Stimulated activated CD4-positive, alpha-beta T cell treated with anti-CD3 and anti-CD28 coated beads, Interleukin-2, amount 100 ng/mL, for 24 hours (primary cell): ENCODE results near the gene SPDYE2B.
"Not testable (repeated sequence)": the region's sequence is repeated elsewhere in the genome, so short reads cannot be mapped to it uniquely, and the experiment has no call there.

Experiments
- DNase-seq, 2 donors: peaks; one replicate each; pipeline ENCODE4 v3.0.0-alpha.2; 2020

The SPDYE2B gene

DNA sequence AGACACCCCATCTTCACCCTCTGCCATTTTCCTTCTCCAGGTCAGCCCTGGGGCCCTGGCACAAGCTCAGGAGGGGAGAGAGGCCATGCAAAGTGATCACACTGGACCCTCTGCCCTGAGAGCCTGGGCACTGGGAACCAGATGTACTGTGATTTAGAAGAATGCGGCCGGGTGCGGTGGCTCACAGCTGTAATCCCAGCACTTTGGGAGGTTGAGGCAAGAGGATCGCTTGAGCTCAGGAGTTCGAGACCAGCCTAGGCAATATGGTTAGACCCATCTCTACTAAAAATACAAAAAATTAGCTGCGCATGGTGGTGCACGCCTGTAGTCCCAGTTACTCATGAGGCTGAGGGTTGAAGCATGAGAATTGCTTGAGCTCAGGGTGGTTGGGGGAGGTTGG is 2.3 kb upstream of the SPDYE2B start:
- not testable (repeated sequence) for DNase-seq

DNA sequence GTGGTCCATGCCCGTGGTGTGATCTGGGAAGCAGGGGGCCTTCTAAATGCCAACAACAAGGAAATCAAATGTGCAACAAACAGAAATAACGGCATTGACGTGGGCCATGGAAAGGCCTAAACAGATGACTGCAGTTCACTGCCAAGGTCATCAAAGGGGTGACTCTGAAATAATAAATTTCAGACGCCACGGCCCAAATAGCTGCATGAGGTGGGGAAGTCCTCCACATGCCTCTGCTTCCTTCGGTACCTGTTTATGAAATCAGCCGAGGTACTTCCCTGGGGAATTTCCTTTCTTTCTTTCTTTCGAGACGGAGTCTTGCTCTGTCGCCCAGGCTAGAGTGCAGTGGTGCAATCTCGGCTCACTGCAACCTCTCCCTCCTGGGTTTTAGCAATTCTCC is 14.6 kb downstream of the SPDYE2B start:
- not testable (repeated sequence) for DNase-seq

DNA sequence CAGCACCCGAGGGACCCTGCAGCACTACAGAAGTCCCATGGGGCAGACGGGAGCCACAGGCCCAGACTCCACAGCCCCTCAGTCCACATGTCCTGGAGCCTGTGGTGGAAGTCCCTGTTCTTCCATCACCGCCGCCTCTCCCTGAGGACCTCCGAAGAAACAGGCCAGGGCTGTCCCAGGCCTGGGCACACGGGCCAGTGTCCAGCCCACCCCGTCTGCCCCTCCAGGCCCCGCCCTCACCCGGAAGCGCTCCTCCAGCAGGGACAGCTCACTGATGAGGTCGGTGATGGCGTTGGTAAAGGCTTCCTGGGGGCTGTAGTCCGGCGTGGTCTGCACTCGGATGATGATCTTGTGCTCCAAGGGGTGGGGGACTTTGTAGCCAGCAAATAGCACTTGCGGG is 16.7 kb downstream of the SPDYE2B start:
- not testable (repeated sequence) for DNase-seq

DNA sequence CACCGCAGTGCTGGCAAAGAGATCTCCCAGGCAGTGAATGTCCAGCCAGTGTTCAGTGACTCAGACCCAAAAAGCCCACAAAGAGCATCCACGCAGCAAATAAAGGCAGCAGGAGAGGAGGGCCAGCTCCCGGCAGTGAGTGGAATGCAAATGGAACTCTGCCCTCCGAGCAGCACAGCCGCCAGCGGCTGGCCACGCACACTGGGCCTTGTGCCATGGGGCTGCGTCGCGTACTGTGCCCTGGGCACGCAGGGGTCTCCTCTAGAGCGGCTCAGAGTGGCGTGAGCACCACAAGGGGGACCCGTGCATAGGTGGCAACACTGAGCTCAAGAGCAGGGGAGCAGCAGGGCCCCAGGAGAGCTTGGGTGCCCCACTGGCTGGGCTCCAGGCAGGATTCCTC is 17.4 kb downstream of the SPDYE2B start:
- DNase-seq: not testable (repeated sequence)

DNA sequence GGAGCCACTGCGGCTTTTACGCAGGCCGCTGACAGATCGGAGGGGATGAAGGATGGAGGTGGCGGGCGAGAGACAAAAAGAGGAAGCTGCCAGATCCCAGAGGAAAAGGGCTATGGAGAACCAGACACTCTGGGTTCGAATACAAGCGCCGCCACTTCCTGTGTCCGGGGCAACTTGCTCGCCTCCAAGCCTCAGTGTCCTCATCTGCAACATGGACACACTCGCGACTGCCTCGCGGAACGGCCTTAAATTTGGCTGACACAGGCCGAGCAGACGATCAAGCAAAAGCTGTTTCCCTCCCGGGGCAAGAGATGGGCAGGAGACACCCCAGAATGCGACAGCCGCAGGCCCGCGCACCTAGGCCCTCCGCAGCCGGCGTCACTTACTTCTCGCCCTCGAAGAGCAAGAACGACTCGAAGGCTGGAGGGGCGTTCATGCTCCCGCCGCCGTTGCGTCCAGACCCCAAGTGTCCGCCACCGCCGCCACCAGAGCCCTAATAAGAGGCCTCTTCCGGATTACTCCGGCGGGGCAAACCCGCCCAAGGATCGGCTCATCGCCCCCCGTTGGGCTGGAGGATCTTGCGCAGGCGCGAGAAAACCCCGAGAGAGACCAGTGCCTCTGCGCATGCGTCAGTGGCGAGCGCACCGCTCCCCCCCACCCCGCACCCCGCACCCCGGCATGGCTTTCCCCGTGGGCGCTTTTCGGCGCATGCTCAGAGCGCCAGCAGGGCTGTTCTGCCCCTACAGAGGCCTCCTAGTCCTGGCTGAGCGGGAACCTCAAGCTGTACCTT is 21.2 kb downstream of the SPDYE2B start, which contains the start of gene POLR2J2:
Gene POLR2J2 (minus strand): TSS at position 498 of the 790 bp plus-strand sequence. CDS start 62 bp downstream, at position 436.
- DNase-seq: not testable (repeated sequence)

DNA sequence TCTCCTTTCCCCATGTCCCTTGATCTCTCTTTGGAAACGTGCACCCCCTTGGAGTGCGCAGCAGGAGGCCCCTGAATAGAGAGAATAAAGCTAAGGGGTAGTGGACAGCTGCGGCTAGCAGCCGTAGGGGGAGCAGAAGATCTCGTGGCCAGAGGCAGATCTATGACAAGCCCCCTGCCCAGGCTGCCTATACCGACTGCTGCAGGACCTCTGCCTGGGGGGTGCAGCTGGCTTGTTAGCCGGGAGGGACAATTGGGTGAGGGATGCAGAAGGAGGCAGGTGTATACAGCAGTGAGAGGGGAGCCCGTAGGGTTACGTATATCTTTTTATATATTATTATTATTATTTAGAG is 21.8 kb downstream of the SPDYE2B start:
- not testable (repeated sequence) for DNase-seq

DNA sequence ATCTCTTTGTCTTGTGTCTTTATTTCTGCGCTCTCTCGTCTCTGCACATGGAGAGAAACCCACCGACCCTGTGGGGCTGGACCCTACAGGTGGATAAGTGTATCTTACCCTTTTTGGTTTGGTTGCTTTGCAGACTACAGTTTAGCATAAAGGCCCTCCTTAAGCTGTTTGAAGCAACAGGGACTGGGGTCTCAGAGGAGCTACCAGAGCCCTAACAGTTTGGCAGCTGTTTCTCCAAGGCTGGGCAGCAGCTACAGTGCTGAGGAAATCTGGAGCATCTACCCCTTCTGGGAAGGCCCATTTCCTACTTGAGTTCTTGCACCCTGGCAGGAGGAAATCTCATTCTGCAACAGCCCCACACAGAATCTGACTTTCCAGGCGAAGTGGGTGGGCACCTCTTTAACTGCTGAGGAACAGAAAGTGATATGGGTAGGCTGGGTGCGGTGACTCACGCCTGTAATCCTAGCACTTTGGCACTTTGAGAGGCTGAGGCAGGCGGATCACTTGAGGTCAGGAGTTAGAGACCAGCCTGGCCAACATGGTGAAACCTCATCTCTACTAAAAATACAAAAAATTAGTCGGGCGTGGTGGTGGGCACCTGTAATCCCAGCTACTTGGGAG is 23.4 kb downstream of the SPDYE2B start:
- DNase-seq: not testable (repeated sequence)

DNA sequence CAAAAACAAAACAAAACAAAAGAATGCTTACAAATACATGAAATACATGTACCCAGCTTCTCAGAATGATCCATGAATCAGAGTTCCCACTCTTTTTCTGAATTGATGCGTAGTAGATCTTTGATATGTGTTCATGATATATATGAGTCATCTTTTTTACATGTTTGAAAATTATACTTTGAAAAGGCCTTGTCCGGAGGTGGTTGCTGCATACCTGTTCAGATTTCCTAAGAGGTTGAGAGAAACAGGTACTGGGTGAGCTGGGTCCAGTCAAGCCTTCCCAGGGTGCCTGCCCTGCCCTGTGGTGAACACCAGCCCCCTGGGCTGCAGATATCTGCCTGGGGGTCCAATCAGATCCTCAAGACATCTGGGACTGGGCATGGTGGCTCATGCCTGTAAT is 25.4 kb downstream of the SPDYE2B start:
- not testable (repeated sequence) for DNase-seq

DNA sequence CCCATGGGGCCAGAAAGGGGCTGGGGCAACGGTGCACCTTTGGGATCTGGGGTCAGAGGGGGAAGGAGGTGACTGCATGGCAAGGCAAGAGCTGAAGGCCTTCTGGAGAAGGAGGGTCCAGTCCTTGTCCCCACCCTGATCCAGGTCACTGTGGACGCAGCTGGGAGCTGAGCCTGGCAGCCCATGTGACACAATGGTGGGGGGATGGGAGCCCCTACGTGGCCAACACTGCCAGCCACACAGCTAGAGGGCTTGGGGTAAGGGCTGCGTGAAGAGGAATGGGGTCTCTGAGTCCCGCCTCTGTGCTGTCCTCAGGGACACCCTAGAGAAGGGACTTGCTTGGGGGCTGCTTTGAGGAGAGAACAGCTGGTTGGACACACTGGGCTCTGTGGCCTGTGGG is 30.7 kb downstream of the SPDYE2B start:
- DNase-seq: not testable (repeated sequence)

DNA sequence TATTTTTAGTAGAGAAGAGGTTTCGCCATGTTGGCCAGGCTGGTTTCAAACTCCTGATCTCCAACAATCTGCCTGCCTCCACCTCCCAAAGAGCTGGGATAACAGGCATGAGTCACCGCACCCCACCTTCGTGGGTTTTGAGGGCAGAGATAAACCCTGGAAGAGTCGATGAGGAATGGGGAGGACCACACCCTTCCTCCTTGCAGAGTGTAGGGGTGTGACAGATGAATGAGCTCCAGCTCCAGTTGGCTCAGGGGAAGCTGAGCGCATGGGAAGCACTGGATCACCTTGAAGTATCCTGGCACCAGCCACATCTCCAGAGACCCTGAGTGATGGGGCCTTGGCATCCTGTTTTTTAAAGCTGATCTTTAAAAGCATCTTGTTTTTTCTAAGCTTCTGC is 32.4 kb downstream of the SPDYE2B start:
- not testable (repeated sequence) for DNase-seq

DNA sequence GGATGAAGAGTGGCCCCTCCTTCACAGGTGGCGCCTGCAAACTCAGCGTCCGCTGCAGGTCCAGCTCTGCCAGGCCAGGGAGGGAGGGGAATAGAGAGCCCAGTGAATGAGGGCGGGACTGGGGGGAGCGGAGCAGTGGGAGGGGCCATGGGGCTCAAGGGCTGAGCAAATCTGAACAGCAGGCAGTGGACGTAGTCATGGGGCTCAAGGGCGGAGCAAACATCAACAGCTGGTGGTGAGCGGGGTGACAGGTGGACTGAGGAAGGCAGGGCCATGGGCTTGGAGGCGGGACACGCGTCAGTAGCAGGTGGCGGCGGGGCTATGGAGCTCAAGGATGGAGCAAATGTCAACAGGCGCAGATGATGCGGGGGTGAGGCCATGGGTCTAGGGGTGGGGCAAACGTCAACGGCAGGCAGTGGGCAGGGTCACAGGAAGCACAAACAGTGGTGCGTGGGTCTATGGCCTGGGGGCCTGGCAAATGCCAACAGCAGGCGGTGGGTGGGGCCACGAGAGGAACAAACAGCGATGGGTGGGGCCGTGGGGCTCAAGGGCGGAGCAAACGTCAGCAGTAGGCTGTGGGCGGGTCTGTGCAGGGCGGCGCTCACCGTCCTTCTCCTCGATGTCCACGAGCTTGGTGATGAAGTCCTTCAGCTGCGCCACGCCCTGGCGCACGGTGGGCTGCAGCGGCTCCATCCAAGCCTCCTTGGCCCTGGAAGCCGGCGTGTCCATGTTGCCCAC is 38.3 kb downstream of the SPDYE2B start:
- not testable (repeated sequence) for DNase-seq

DNA sequence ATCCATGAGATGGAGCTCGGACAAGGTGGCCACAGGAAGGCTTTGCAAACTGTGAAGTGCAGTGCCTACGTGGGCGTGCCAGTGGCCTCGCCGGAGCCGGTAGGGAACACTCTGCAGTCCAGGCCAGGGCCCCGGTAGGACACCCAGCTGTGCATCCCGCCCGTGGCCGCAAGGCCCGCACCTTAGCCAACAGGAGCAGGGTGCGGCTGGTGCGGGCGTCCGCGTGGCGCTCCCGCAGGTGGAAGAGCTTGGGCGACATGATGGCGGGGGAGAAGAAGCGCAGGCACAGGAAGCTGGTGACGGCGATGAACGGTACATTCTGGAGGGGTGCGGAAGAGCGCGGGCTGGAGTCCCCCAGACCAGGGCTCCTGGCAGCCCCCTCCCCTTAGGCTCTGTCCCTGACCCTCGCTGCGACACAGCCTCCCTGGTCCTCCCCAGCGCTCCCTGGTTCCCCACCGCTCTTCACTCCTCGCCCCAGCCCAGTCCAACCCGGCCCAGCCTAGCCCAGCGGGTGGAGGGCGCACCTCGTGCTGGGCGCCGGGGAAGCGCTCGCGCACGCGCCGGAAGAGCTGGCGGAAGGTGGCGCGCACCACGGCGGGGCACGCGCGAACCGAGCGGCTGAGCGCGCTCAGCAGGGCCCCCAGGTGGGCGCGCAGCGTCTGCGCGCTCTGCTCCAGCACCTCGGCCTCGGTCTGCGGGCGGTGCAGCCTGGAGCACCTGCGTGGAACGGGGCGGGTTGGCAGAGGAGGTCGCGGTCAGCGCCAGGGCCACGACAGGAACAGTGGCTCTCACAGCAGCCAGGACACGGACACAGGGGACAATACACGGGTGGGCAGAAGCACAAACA is 39.5 kb downstream of the SPDYE2B start:
- DNase-seq: peak in 1 of 2 donors; percentile 25

DNA sequence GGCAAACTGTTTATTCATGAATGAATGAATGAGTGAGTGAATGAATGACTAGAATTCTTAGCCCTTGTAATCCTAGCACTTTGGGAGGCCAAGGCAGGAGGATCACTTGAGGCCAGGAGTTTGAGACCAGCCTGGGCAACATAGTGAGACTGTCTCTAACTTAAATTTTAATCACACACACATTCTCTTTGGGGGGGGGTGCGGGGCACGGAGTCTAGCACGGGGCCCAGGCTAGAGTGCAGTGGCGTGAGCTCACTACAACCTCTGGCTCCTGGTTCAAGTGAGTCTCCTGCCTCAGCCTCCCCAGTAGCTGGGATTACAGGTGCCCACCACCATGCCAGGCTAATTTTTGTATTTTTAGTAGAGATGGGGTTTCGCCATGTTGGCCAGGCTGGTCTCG is 40.5 kb downstream of the SPDYE2B start:
- DNase-seq: not testable (repeated sequence)

DNA sequence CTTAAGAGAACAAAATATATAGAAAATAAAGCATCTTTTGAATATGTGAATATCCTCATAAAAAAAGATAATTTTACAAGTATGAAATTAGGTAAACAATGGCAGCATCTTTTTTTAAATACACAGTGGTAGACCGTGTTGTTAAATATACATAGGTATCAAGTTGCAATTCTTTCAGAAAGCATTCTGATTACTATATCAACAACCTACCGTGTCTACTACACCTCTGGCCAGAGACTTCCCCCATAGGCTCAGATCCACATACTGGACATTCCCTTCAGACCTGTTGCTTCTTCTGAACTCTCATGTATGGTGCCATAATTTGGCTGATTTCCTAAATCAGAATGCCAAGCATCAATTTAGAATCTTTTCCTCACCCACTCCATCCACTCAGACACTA is 43.9 kb downstream of the SPDYE2B start:
- DNase-seq: not testable (repeated sequence)

DNA sequence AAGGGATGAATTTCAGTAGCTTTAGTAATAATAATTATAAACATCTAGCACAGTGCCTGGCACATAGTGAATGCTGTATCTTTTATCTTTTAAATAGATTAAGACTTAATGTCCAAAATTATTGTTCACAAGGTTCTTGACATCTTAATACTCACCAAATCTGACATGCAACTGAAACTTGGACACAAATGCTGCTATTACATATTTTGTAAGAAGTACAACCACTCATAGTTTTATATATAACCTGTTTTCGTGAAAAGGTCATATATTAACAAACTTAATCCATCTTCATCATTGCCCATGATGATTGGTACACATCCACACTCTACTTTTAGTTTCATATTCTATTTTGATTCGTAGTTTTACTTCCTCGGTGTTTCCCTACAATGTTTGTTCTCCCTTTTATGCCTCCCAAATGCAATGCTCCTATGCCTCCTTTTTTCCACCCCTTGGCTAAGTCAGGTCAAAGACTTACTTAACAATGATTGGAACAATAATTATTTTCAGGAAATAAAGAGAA is 45.0 kb downstream of the SPDYE2B start:
- not testable (repeated sequence) for DNase-seq

DNA sequence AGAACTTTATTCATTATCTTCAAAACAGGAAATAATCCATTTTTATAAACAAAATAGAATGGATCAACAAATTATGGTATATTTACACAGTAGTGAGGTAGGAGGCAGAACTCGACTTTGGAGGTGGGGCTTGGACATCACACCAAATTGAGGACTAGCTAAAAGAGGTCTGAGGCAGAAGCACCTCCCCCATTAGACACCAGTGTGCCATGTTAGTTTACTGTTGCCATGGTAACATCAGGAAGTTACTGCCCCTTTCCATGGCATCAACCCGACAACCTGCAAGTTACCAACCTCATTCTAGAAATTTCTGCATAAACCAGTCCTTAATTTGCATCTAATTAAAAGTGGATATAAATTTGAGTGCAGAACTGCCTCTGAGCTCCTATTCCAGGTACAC is 45.9 kb downstream of the SPDYE2B start:
- DNase-seq: not testable (repeated sequence)

DNA sequence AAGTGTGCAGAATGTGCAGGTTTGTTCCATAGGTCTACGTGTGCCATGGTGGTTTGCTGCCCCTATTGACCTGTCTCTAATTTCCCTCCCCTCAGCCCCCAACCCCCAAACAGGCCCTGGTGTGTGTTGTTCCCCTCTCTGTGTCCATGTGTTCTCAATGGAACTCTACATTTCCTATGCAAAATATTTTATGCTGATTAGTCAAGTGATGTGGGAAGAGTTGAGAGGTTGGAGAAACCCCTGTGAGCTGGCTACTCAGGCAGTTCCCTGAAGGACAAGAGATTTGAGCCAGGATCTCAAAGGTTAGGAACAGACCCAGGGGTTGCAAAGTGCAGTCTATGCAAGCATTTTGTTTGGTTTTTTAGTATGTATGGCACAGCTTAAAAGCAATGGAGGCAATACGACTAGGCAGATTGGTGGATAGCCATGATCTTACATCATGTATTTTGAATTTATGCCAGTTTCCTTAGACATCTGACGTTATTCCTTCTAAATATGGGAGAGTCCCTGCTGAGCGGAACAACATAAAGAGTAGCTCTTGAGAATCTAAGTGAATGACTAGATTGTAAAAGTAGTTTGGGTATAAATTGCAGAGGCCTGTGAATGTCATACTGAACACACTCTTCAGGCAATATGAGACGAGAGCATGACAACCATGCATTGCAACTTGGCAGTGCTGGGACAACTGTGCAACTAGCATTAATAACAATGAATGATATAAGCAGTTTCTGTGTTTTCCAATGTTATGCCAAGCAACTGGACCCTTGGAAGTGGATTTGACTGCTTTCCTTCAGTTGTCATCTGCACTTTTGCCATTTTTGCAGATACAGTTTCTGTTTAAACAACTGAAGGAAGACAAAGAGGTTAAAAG is 47.8 kb downstream of the SPDYE2B start:
- not testable (repeated sequence) for DNase-seq

DNA sequence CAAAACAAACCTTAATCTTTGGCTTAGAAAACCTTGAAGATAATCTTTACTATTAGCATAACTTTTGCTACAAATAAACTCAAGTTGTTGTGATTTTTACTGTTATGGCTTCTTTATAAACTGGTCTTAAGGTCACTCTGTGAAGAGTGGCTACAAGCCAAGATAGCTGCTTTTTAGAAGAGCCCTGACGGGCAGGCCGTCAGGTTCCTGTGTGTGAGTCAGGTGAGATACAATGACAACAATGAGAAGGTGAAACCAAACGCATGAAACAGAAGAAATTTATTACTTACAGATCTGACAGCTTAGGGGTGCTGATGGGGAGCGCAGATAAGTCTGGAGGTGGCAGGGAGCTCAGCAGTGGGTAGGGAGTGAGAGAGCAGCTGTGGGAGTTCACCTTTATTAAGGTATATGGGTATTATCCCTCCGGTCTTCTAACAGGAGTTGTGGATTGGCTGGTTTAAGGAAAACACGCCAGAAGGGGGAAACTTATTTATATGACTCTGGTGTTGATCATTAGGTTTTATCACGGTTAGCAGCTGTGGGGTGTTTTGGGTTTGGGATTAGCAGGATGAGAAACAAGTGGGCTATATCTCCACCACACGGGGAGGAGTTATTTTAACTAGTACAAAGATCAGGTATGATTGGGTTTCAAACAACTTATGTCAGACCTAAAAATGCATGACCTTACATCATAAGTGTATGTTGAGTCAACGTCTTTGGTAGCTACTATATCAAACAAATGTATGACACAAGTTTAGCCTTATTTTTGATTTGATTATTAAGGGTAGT is 49.0 kb downstream of the SPDYE2B start:
- DNase-seq: not testable (repeated sequence)
